Middle frontal gyrus (tissue), 1 donor: ENCODE measurements around the gene B3GNT5.
A peak's percentile ranks its signal among the peaks of the same experiment; 100 is the strongest.

Source experiments
- DNase-seq: peaks from one replicate; pipeline ENCODE4 v3.0.0-alpha.2; 2015; ENCODE audit warnings: low spot score; ENCODE audit errors: extremely low spot score

B3GNT5 gene

GRCh38 chr3:183265157-183265642 is 12.1 kb downstream of the B3GNT5 start:
- DNase-seq: no peak

- DNase-seq: no peak
Measured at GRCh38 chr3:183265834-183266417, 12.9 kb downstream of the B3GNT5 start.

GRCh38 chr3:183266454-183266853 is 13.4 kb downstream of the B3GNT5 start:
- no peak for DNase-seq

GRCh38 chr3:183267140-183267539 is 14.1 kb downstream of the B3GNT5 start:
- DNase-seq: no peak

- DNase-seq: no peak
Measured at GRCh38 chr3:183268366-183268765, 15.3 kb downstream of the B3GNT5 start.

- DNase-seq: no peak
Measured at GRCh38 chr3:183269345-183269744, 16.3 kb downstream of the B3GNT5 start.

- DNase-seq: no peak
Measured at GRCh38 chr3:183270344-183270743, 17.3 kb downstream of the B3GNT5 start.

GRCh38 chr3:183272142-183272541 is 19.1 kb downstream of the B3GNT5 start:
- DNase-seq: no peak

GRCh38 chr3:183272791-183273190 is 19.7 kb downstream of the B3GNT5 start:
- DNase-seq: no peak

GRCh38 chr3:183274609-183275008 is 21.6 kb downstream of the B3GNT5 start:
- DNase-seq: no peak

GRCh38 chr3:183275418-183275817 is 22.4 kb downstream of the B3GNT5 start:
- DNase-seq: no peak

GRCh38 chr3:183275937-183276336 is 22.9 kb downstream of the B3GNT5 start:
- no peak for DNase-seq

GRCh38 chr3:183277260-183277659 is 24.2 kb downstream of the B3GNT5 start:
- no peak for DNase-seq

GRCh38 chr3:183278479-183279088 is 25.5 kb downstream of the B3GNT5 start:
- DNase-seq: no peak

GRCh38 chr3:183279371-183279770 is 26.3 kb downstream of the B3GNT5 start:
- DNase-seq: no peak

- DNase-seq: no peak
Measured at GRCh38 chr3:183281126-183281797, 28.2 kb downstream of the B3GNT5 start.

GRCh38 chr3:183283886-183284285 is 30.8 kb downstream of the B3GNT5 start:
- no peak for DNase-seq

GRCh38 chr3:183284570-183284969 is 31.5 kb downstream of the B3GNT5 start:
- DNase-seq: no peak

- no peak for DNase-seq
Measured at GRCh38 chr3:183285318-183285717, 32.3 kb downstream of the B3GNT5 start.

GRCh38 chr3:183285828-183286457 is 32.9 kb downstream of the B3GNT5 start:
- peak; percentile 33 for DNase-seq

- no peak for DNase-seq
Measured at GRCh38 chr3:183287301-183287971, 34.4 kb downstream of the B3GNT5 start.

GRCh38 chr3:183288117-183288516 is 35.1 kb downstream of the B3GNT5 start:
- DNase-seq: no peak
